ENCODE measurements around the gene TOMM70. TPM values are rescaled to one million over a fixed set of nuclear protein-coding genes. Genes with fewer than 3 reads are reported as not detected.

Gene TOMM70
- total RNA-seq, 2 experiments from 2014 or later = 56.2 to 57.8 TPM

GRCh38 chr3:100412912-100413590, 12.2 kb upstream of the TOMM70 start:
- no peaks in the 10 kb centered on the region for H3K4me1 Mint-ChIP-seq (ENCODE audit: low read depth)
- DNase-seq (no peak), ATAC-seq (no peak)
- TF ChIP-seq CTCF (IDR thresholded peaks at IDR 0.05) = no peak
- peaks cover 19% of the 10 kb centered on the region for H3K9me3 Mint-ChIP-seq
- ChIA-PET CTCF (no interaction called here), POLR2A (no interaction called here)
- no peaks in the 10 kb centered on the region for H3K27me3 Mint-ChIP-seq
- no peak overlapping the region for H3K4me3 Mint-ChIP-seq
- intact Hi-C loops (cut with micrococcal nuclease) = no loop called here
- H3K27ac Mint-ChIP-seq = no peak overlapping the region
- peaks cover 35% of the 10 kb centered on the region for H3K36me3 Mint-ChIP-seq (ENCODE audit: low read depth)

GRCh38 chr3:100411091-100411982, 10.4 kb upstream of the TOMM70 start:
- Mint-ChIP-seq H3K36me3 (ENCODE audit: low read depth) (peaks cover 44% of the 10 kb centered on the region), H3K4me3 (no peak overlapping the region), H3K9me3 (peaks cover 29% of the 10 kb centered on the region), H3K27me3 (no peaks in the 10 kb centered on the region), H3K27ac (no peak overlapping the region), H3K4me1 (ENCODE audit: low read depth) (no peaks in the 10 kb centered on the region)
- TF ChIP-seq CTCF (IDR thresholded peaks at IDR 0.05) = no peak
- no peak for DNase-seq
- intact Hi-C loops (cut with micrococcal nuclease) = no loop called here
- ATAC-seq = no peak
- ChIA-PET CTCF (interaction anchor here (1.0 to 1.3 kb wide), 2 partner anchors 19 to 51 kb away, joined by 3 read pairs; no protein-coding TSS in a partner anchor), POLR2A (interaction anchor here (2.9 kb wide), 1 partner anchor 10 kb away, joined by 16 read pairs; the partner anchor contains the start of genes LNP1 and TOMM70)

- intact Hi-C loops (cut with micrococcal nuclease) = no loop called here
- Mint-ChIP-seq H3K36me3 (ENCODE audit: low read depth) (peaks cover 47% of the 10 kb centered on the region), H3K27me3 (no peaks in the 10 kb centered on the region), H3K9me3 (peaks cover 24% of the 10 kb centered on the region), H3K4me1 (ENCODE audit: low read depth) (peaks cover 17% of the 10 kb centered on the region), H3K27ac (no peak overlapping the region), H3K4me3 (no peak overlapping the region)
- POLR2A ChIA-PET = no interaction called here
- CTCF ChIA-PET = interaction anchor here (1.0 kb wide), 1 partner anchor 11 kb away, joined by 3 read pairs; no protein-coding TSS in a partner anchor
- ATAC-seq (no peak), DNase-seq (no peak)
- TF ChIP-seq CTCF (IDR thresholded peaks at IDR 0.05) = no peak
Measured at GRCh38 chr3:100407977-100408532, 7.2 kb upstream of the TOMM70 start.

DNA sequence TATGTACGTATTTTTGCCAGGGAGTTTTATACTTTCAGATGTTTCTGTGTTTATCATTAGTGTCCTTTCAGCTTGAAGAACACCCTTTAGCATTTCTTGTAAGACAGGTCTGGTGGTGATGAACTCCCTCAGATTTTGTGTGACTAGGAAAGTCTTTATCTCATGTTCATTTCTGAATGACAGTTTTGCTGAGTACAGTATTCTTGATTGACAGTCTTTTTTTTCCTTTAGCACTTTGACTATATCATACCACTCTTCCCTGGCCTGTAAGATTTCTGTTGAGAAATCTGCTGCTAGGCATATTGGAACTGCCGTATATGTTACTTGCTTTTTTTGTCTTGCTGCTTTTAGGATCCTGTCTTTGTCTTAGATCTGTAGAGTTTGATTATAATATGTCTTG, 6.3 kb upstream of the TOMM70 start:
- Mint-ChIP-seq H3K27ac (no peak overlapping the region), H3K27me3 (no peaks in the 10 kb centered on the region), H3K4me1 (ENCODE audit: low read depth) (peaks cover 21% of the 10 kb centered on the region), H3K4me3 (no peak overlapping the region), H3K9me3 (peaks cover 18% of the 10 kb centered on the region), H3K36me3 (ENCODE audit: low read depth) (peaks cover 39% of the 10 kb centered on the region)
- ChIA-PET POLR2A (no interaction called here), CTCF (no interaction called here)
- TF ChIP-seq CTCF (IDR thresholded peaks at IDR 0.05) = no peak
- ATAC-seq (no peak), DNase-seq (no peak)
- intact Hi-C loops (cut with micrococcal nuclease) = no loop called here

- intact Hi-C loops (cut with micrococcal nuclease) = no loop called here
- peak overlapping the region; percentile 84 for H3K4me3 Mint-ChIP-seq
- H3K27me3 Mint-ChIP-seq = no peaks in the 10 kb centered on the region
- POLR2A ChIA-PET = no interaction called here
- peaks cover 11% of the 10 kb centered on the region for H3K9me3 Mint-ChIP-seq
- peaks cover 29% of the 10 kb centered on the region for H3K4me1 Mint-ChIP-seq (ENCODE audit: low read depth)
- H3K36me3 Mint-ChIP-seq (ENCODE audit: low read depth) = peaks cover 36% of the 10 kb centered on the region
- no peak for TF ChIP-seq CTCF (IDR thresholded peaks at IDR 0.05)
- H3K27ac Mint-ChIP-seq = no peak overlapping the region
- CTCF ChIA-PET = no interaction called here
- DNase-seq = no peak
- no peak for ATAC-seq
Measured at GRCh38 chr3:100404250-100404548, 3.3 kb upstream of the TOMM70 start.

Data from activated CD8-positive, alpha-beta T cell treated with anti-CD3 and anti-CD28 coated beads for 36 hours (primary cell).